Bronchial epithelial cell (primary cell): Measurements from ENCODE around the gene B4GALNT4. TPM values are rescaled to one million over a fixed set of nuclear protein-coding genes. Genes with fewer than 3 reads are reported as not detected.

ENCODE experiments used
- DNase-seq: peaks from one replicate; pipeline ENCODE4 v3.0.0-alpha.2; 2010; ENCODE audit warnings: low read depth
- FAIRE-seq: peaks from 2 replicates; lab custom pipeline; 2011; peaks lifted over from hg19 to GRCh38; lab: Jason Lieb, UNC
- H3K27me3 ChIP-seq: 2 replicates; pipeline ENCODE4 v1.5.1; 2011; ENCODE audit warnings: low read length; ENCODE audit not compliant: control insufficient read depth, insufficient read depth
- H3K36me3 ChIP-seq: 2 replicates; pipeline ENCODE4 v1.5.1; 2011; ENCODE audit warnings: low read length; ENCODE audit not compliant: control insufficient read depth, insufficient read depth
- H3K4me3 ChIP-seq: 2 replicates; pipeline ENCODE4 v1.5.1; 2011; ENCODE audit warnings: mild to moderate bottlenecking, low read depth, low read length, control low read depth
- total RNA-seq: library from RNA; depleted of rRNA; stranded (reverse); fragments of >200 nt; gene quantifications from 2 replicates; pipeline ENCODE4 v1.2.1, GENCODE V29; 2014
- TF ChIP-seq, protein P1 (sequence below): IDR thresholded peaks from 2 replicates; pipeline ENCODE4 v1.5.1; 2011; ENCODE audit warnings: mild to moderate bottlenecking, moderate library complexity, low read length, control low read depth, inconsistent platforms; ENCODE audit not compliant: insufficient read depth, severe bottlenecking

The B4GALNT4 gene
- total RNA-seq, 1 donor from 2014 or later: 10.8 TPM

DNA sequence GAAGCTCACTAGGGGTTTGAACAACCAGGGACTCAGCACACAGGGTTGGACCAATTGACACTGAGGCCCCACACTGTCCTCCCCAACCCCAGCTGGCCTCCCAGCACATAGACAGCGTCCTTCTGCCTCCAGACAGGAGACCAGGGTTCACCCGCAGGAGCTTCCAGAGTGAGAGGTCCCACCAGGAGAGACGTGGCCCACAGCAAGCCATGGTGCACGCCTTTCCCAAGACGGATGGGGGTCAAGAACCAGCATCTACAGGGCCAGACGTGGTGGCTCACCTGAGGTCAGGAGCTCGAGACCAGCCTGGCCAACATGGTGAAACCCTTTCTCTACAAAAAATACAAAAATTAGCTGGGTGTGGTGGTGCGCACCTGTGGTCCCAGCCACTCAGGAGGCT, 57.6 kb downstream of the B4GALNT4 start:
- TF ChIP-seq, protein P1, sequence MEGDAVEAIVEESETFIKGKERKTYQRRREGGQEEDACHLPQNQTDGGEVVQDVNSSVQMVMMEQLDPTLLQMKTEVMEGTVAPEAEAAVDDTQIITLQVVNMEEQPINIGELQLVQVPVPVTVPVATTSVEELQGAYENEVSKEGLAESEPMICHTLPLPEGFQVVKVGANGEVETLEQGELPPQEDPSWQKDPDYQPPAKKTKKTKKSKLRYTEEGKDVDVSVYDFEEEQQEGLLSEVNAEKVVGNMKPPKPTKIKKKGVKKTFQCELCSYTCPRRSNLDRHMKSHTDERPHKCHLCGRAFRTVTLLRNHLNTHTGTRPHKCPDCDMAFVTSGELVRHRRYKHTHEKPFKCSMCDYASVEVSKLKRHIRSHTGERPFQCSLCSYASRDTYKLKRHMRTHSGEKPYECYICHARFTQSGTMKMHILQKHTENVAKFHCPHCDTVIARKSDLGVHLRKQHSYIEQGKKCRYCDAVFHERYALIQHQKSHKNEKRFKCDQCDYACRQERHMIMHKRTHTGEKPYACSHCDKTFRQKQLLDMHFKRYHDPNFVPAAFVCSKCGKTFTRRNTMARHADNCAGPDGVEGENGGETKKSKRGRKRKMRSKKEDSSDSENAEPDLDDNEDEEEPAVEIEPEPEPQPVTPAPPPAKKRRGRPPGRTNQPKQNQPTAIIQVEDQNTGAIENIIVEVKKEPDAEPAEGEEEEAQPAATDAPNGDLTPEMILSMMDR: no peak
- Histone ChIP-seq H3K4me3 (no peak overlapping the region), H3K27me3 (no peaks in the 10 kb centered on the region), H3K36me3 (no peaks in the 10 kb centered on the region)
- no peak for FAIRE-seq
- no peak for DNase-seq

DNA sequence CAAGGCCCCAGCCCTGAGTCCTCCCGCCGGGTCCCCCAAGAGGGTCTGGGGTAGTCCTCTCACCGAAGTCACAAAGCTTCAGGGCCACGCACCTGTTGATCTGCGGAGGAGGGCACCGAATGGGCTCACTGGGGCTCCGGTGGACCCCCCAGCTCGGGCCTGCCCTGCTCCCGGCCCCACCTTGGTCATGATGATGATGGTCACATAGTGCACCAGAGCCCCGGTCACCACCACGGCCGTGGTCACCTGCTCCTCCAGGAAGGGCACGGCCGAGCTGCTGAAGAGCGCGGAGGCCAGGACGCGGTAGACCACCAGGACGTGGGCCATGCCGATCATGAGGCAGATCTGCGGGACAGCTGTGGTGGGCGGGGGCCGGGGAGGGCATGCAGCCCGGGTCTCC, 59.0 kb downstream of the B4GALNT4 start:
- H3K4me3 ChIP-seq: no peak overlapping the region
- peaks cover 1% of the 10 kb centered on the region for H3K36me3 ChIP-seq
- TF ChIP-seq, protein P1: no peak
- H3K27me3 ChIP-seq: no peaks in the 10 kb centered on the region
- DNase-seq (no peak), FAIRE-seq (no peak)

DNA sequence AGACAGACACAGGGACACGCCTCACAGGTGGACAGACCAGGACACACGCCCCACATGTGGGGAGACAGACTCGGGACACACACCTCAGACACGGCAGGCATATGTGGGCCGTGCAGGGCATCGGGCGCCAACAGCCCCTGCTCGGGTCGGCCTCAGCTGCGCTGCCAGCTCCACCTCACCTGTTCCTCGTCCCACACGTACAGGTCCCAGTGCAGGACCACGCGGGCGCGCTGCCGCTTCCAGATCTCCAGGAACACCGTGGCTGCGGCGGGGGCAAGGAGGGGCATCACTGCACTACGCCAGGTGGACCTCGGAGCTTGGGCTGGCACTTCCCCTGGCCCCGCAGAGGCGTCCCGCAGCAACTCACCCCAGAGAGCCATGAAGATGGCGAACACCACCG, 60.1 kb downstream of the B4GALNT4 start:
- H3K4me3 ChIP-seq: no peak overlapping the region
- FAIRE-seq: no peak
- TF ChIP-seq, protein P1: no peak

DNA sequence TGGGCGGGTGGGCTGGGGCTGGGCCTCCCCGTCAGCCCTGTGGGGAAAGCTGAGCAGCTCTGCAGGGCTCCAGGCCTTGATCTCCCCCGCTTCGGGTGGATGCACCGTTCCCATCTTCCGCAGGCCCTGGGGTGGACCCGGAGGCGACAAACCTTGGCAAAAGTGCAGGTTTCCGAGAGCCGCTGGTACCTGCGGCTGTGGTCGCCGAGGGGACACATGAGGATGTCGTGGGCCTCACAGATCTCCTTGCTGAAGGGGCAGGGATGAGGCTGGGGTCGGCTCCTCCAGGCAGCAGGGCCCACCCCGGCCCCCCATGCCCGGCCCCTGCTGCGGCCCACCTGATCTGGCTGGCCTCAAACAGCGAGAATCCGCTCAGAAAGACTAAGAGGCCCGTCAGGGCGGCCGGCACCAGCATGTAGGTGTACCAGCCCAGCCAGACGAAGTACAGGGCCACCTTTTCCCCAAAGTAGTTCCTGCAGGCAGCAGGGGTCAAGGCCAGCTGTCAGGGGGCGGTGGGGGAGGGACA, 60.7 kb downstream of the B4GALNT4 start:
- no peak for DNase-seq

More for the DNA sequence above, 60.1 kb downstream of the B4GALNT4 start:
- Histone ChIP-seq H3K27me3 (no peaks in the 10 kb centered on the region), H3K36me3 (peaks cover 1% of the 10 kb centered on the region)
- DNase-seq: no peak

More for the DNA sequence above, 60.7 kb downstream of the B4GALNT4 start:
- no peak overlapping the region for H3K4me3 ChIP-seq
- H3K27me3 ChIP-seq: no peaks in the 10 kb centered on the region
- no peak for FAIRE-seq
- peaks cover 1% of the 10 kb centered on the region for H3K36me3 ChIP-seq
- TF ChIP-seq, protein P1: no peak

Other genes starting within 250 kb of the B4GALNT4 start
- not detected in 2 replicates for gene SCGB1C1, start 176.4 kb upstream of the B4GALNT4 start, total RNA-seq
- 16.0 and 16.3 TPM in 2 replicates for gene BET1L, start 162.1 kb upstream of the B4GALNT4 start, total RNA-seq
- 106 and 170 TPM in 2 replicates for gene RIC8A, start 161.8 kb upstream of the B4GALNT4 start, total RNA-seq
- 7.9 and 9.9 TPM in 2 replicates for gene SIRT3, start 133.2 kb upstream of the B4GALNT4 start, total RNA-seq
- gene PSMD13, start 132.5 kb upstream of the B4GALNT4 start, total RNA-seq: 146 and 171 TPM in 2 replicates
- not detected in 2 replicates for gene NLRP6, start 91.1 kb upstream of the B4GALNT4 start, total RNA-seq
- 1.7 and 3.2 TPM in 2 replicates for gene PGGHG, start 80.4 kb upstream of the B4GALNT4 start, total RNA-seq
- gene IFITM5, start 70.0 kb upstream of the B4GALNT4 start, total RNA-seq: not detected in 2 replicates
- gene IFITM2, start 61.7 kb upstream of the B4GALNT4 start, total RNA-seq: 1.4 and 3.7 TPM in 2 replicates
- gene IFITM1, start 55.5 kb upstream of the B4GALNT4 start, total RNA-seq: 1.2 and 1.8 TPM in 2 replicates
- 4.5 and 14.5 TPM in 2 replicates for gene IFITM3, start 48.6 kb upstream of the B4GALNT4 start, total RNA-seq
- gene PKP3, start 24.7 kb downstream of the B4GALNT4 start, total RNA-seq: 231 and 328 TPM in 2 replicates
- gene SIGIRR, start 45.5 kb downstream of the B4GALNT4 start, total RNA-seq: 15.9 and 24.7 TPM in 2 replicates
- gene ANO9, start 72.5 kb downstream of the B4GALNT4 start, total RNA-seq: 7.4 and 9.2 TPM in 2 replicates
- gene PTDSS2, start 80.8 kb downstream of the B4GALNT4 start, total RNA-seq: 26.3 and 29.4 TPM in 2 replicates
- 361 and 427 TPM in 2 replicates for gene RNH1, start 137.7 kb downstream of the B4GALNT4 start, total RNA-seq
- gene HRAS, start 166.1 kb downstream of the B4GALNT4 start, total RNA-seq: 150 and 199 TPM in 2 replicates
- gene LRRC56, start 168.0 kb downstream of the B4GALNT4 start, total RNA-seq: 0.26 and 0.38 TPM in 2 replicates
- gene LMNTD2, start 191.2 kb downstream of the B4GALNT4 start, total RNA-seq: 0.90 and 1.1 TPM in 2 replicates
- 44.4 and 45.5 TPM in 2 replicates for gene RASSF7, start 191.5 kb downstream of the B4GALNT4 start, total RNA-seq
- gene PHRF1, start 207.0 kb downstream of the B4GALNT4 start, total RNA-seq: 21.1 and 26.1 TPM in 2 replicates
- gene IRF7, start 246.5 kb downstream of the B4GALNT4 start, total RNA-seq: 15.3 and 18.2 TPM in 2 replicates